NCI-H1105 (cell line): ENCODE measurements around the gene MGAT5B.
A peak's percentile ranks its signal among the peaks of the same experiment; 100 is the strongest.

Experiments
- DNase-seq: peaks from one replicate; lab custom pipeline; 2025; lab: John Stamatoyannopoulos, UW

The MGAT5B gene

GRCh38 chr17:76927577-76927976 lies 59.4 kb downstream of the MGAT5B start:
- no peak for DNase-seq

GRCh38 chr17:76927982-76928381 lies 59.8 kb downstream of the MGAT5B start:
- no peak for DNase-seq

GRCh38 chr17:76929148-76929547 lies 60.9 kb downstream of the MGAT5B start:
- DNase-seq = no peak

GRCh38 chr17:76929601-76930000 lies 61.4 kb downstream of the MGAT5B start:
- DNase-seq = no peak

GRCh38 chr17:76930107-76930506 lies 61.9 kb downstream of the MGAT5B start:
- no peak for DNase-seq

GRCh38 chr17:76932402-76933333 lies 64.5 kb downstream of the MGAT5B start:
- DNase-seq = no peak

- DNase-seq = no peak
These were observed 66.5 kb downstream of the MGAT5B start for GRCh38 chr17:76934561-76935320.

- no peak for DNase-seq
These were observed 67.1 kb downstream of the MGAT5B start for GRCh38 chr17:76935331-76935730.

GRCh38 chr17:76937238-76937637 lies 69.0 kb downstream of the MGAT5B start:
- DNase-seq = no peak

- DNase-seq = no peak
These were observed 69.8 kb downstream of the MGAT5B start for GRCh38 chr17:76938009-76938408.

- DNase-seq = no peak
These were observed 72.1 kb downstream of the MGAT5B start for GRCh38 chr17:76940295-76940694.

GRCh38 chr17:76940738-76941350 lies 72.6 kb downstream of the MGAT5B start:
- no peak for DNase-seq

- DNase-seq = no peak
These were observed 75.0 kb downstream of the MGAT5B start for GRCh38 chr17:76943202-76943601.

GRCh38 chr17:76943781-76944213 lies 75.6 kb downstream of the MGAT5B start:
- peak; percentile 90 for DNase-seq

- no peak for DNase-seq
These were observed 76.3 kb downstream of the MGAT5B start for GRCh38 chr17:76944477-76944876.

GRCh38 chr17:76946111-76946771 lies 78.0 kb downstream of the MGAT5B start:
- no peak for DNase-seq

GRCh38 chr17:76946772-76947135 lies 78.5 kb downstream of the MGAT5B start:
- DNase-seq = no peak

- no peak for DNase-seq
These were observed 79.1 kb downstream of the MGAT5B start for GRCh38 chr17:76947309-76947708.

- no peak for DNase-seq
These were observed 79.6 kb downstream of the MGAT5B start for GRCh38 chr17:76947771-76948170.

- DNase-seq = no peak
These were observed 80.1 kb downstream of the MGAT5B start for GRCh38 chr17:76948301-76948700.

GRCh38 chr17:76948726-76949342 lies 80.6 kb downstream of the MGAT5B start:
- DNase-seq = peak; percentile 34
